Neuronal stem cell (in vitro differentiated cells): Measurements from ENCODE around the gene RAB3C. TPM values are rescaled to one million over a fixed set of nuclear protein-coding genes. Genes with fewer than 3 reads are reported as not detected.
A peak's percentile ranks its signal among the peaks of the same experiment; 100 is the strongest.
"Not testable (repeated sequence)": the region's sequence is repeated elsewhere in the genome, so short reads cannot be mapped to it uniquely, and the experiment has no call there.

Source experiments
- DNase-seq: peaks from one replicate; pipeline ENCODE4 v3.0.0-alpha.2; 2013; ENCODE audit warnings: low spot score
- H2AFZ ChIP-seq: one replicate; pipeline ENCODE4 v1.6.1; 2013; ENCODE audit warnings: mild to moderate bottlenecking, low read length, inconsistent platforms
- H2AK5ac ChIP-seq: 2 replicates; pipeline ENCODE4 v1.6.1; 2013; ENCODE audit warnings: low read depth, mild to moderate bottlenecking, inconsistent platforms, low read length, moderate library complexity, mixed read lengths
- H2BK120ac ChIP-seq: 2 replicates; pipeline ENCODE4 v1.6.1; 2013; ENCODE audit warnings: low read depth, mild to moderate bottlenecking, inconsistent platforms, low read length, moderate library complexity, mixed read lengths
- H2BK12ac ChIP-seq: one replicate; pipeline ENCODE4 v1.6.1; 2013; ENCODE audit warnings: low read length, inconsistent platforms
- H2BK15ac ChIP-seq: 2 replicates; pipeline ENCODE4 v1.6.1; 2013; ENCODE audit warnings: mild to moderate bottlenecking, low read length, inconsistent platforms, mixed read lengths
- H2BK5ac ChIP-seq: one replicate; pipeline ENCODE4 v1.6.1; 2013; ENCODE audit warnings: inconsistent platforms, mild to moderate bottlenecking, low read length, moderate library complexity
- H3K14ac ChIP-seq: one replicate; pipeline ENCODE4 v1.6.1; 2013; ENCODE audit warnings: low read length, inconsistent platforms
- H3K18ac ChIP-seq: 2 replicates; pipeline ENCODE4 v1.6.1; 2013; ENCODE audit warnings: low read length, inconsistent platforms
- H3K23ac ChIP-seq: 2 replicates; pipeline ENCODE4 v1.6.1; 2013; ENCODE audit warnings: low read depth, mild to moderate bottlenecking, mixed read lengths, low read length, inconsistent platforms; ENCODE audit not compliant: poor library complexity
- H3K27ac ChIP-seq: replicated peaks from 3 replicates; pipeline ENCODE4 v1.5.1; 2013; ENCODE audit warnings: low read length, inconsistent platforms
- H3K27me3 ChIP-seq, 3 experiments: 2 replicates each; pipeline ENCODE4 v1.6.1; 2013; ENCODE audit warnings: low read length in 3 of 3, mild to moderate bottlenecking in 2 of 3, inconsistent platforms in 1 of 3, low read depth in 1 of 3, mixed read lengths in 1 of 3, moderate library complexity in 1 of 3; ENCODE audit not compliant: control insufficient read depth in 3 of 3, insufficient read depth in 3 of 3
- H3K36me3 ChIP-seq, 2 donors: replicated peaks in 1 of 2; 2 replicates each; pipeline ENCODE4 v1.6.1; 2013; ENCODE audit warnings: low read length in 2 of 2; ENCODE audit not compliant: control insufficient read depth in 2 of 2, insufficient read depth in 2 of 2
- H3K4ac ChIP-seq: 2 replicates; pipeline ENCODE4 v1.6.1; 2013; ENCODE audit warnings: inconsistent platforms, mild to moderate bottlenecking, low read length, moderate library complexity
- H3K4me1 ChIP-seq, 2 donors: 1 replicate in 1 of 2; 2 replicates in 1 of 2; pipeline ENCODE4 v1.6.1; 2013; ENCODE audit warnings: low read length in 2 of 2, low read depth in 1 of 2; ENCODE audit not compliant: control insufficient read depth in 2 of 2, insufficient read depth in 1 of 2
- H3K4me2 ChIP-seq: one replicate; pipeline ENCODE4 v1.6.1; 2013; ENCODE audit warnings: mild to moderate bottlenecking, low read length, inconsistent platforms; ENCODE audit not compliant: insufficient read depth, poor library complexity, severe bottlenecking
- H3K4me3 ChIP-seq, 2 donors: 2 replicates each; pipeline ENCODE4 v1.5.1; 2013; ENCODE audit warnings: low read length in 2 of 2, mild to moderate bottlenecking in 2 of 2, inconsistent platforms in 1 of 2, moderate library complexity in 1 of 2
- H3K79me1 ChIP-seq: one replicate; pipeline ENCODE4 v1.6.1; 2013; ENCODE audit warnings: low read depth, mild to moderate bottlenecking, inconsistent platforms, low read length, moderate library complexity
- H3K9ac ChIP-seq: one replicate; pipeline ENCODE4 v1.6.1; 2013; ENCODE audit warnings: mild to moderate bottlenecking, low read depth, low read length, inconsistent platforms; ENCODE audit not compliant: poor library complexity
- H3K9me3 ChIP-seq, 2 donors: replicated peaks in 1 of 2; 2 replicates each; pipeline versions ENCODE3 to v1.6.1; 2013; ENCODE audit warnings: low read length in 2 of 2, mild to moderate bottlenecking in 2 of 2, inconsistent platforms in 1 of 2, low read depth in 1 of 2, mixed read lengths in 1 of 2, moderate library complexity in 1 of 2; ENCODE audit not compliant: control insufficient read depth in 2 of 2, insufficient read depth in 1 of 2
- H4K8ac ChIP-seq: one replicate; pipeline ENCODE4 v1.6.1; 2013; ENCODE audit warnings: low read depth, mild to moderate bottlenecking, inconsistent platforms, low read length, moderate library complexity
- H4K91ac ChIP-seq: one replicate; pipeline ENCODE4 v1.6.1; 2013; ENCODE audit warnings: low read length, low read depth, mild to moderate bottlenecking, inconsistent platforms; ENCODE audit not compliant: poor library complexity
- WGBS, 2 donors: extraction: QIAGEN DNeasy Blood & Tissue Kit; methylation state at CpG; one replicate each; pipeline ENCODE4 v1.1.7; 2013; ENCODE audit warnings: missing lambda C conversion rate in 2 of 2, mixed read lengths in 1 of 2; ENCODE audit not compliant: insufficient read length in 2 of 2, insufficient replicate concordance in 1 of 2; ENCODE audit errors: extremely low coverage in 2 of 2; 5-methylcytosine and 5-hydroxymethylcytosine counted together
- polyA plus RNA-seq, 2 experiments: library from polyadenylated mRNA; stranded (reverse); fragments of 200-250 nt; gene quantifications; one replicate each; pipeline ENCODE4 v1.2.3, GENCODE V29; 2013

RAB3C gene
- polyA plus RNA-seq (2013, experiment 1 of 2), result 7.3 TPM
- polyA plus RNA-seq (2013, experiment 2 of 2), result 6.0 TPM

- Histone ChIP-seq H3K4me1 (peaks cover 2 to 9% of the 10 kb centered on the region in 2 donors), H3K4me2 (peak within 1 kb of the TSS; percentile 82), H3K4ac (no peak within 1 kb of the TSS), H3K27ac (no peak within 1 kb of the TSS), H3K9ac (peak within 1 kb of the TSS; percentile 10), H3K14ac (no peak within 1 kb of the TSS), H4K8ac (no peak within 1 kb of the TSS), H2BK120ac (no peak within 1 kb of the TSS), H4K91ac (no peak within 1 kb of the TSS), H2BK5ac (no peak within 1 kb of the TSS), H3K23ac (no peak within 1 kb of the TSS), H3K79me1 (no peaks in the 10 kb centered on the region), H3K9me3 (no peaks in the 10 kb centered on the region), H3K4me3 (peak within 1 kb of the TSS; percentile 85 to 86), H2BK12ac (no peak within 1 kb of the TSS), H2BK15ac (no peak within 1 kb of the TSS), H2AK5ac (no peak within 1 kb of the TSS), H2AFZ (peak within 1 kb of the TSS; percentile 96), H3K27me3 (peaks cover 0 to 14% (median 6%) of the 10 kb centered on the region in 3 experiments), H3K18ac (no peak within 1 kb of the TSS), H3K36me3 (no peaks in the 10 kb centered on the region)
- DNase-seq, result peak; percentile 87
- no CpG with 5 or more reads among the region's 43 CpGs for WGBS, 2 donors
Observed at GRCh38 chr5:58582803-58583491, at the start of gene RAB3C. TSS of gene RAB3C (plus strand) at chr5:58583075. CDS start at chr5:58583209, 134 bp downstream.

- H2BK120ac ChIP-seq, H2BK12ac ChIP-seq, H3K4me1 ChIP-seq, H2AK5ac ChIP-seq, H3K9ac ChIP-seq, H2BK15ac ChIP-seq, H3K23ac ChIP-seq, H3K4me3 ChIP-seq, H3K9me3 ChIP-seq, H3K79me1 ChIP-seq, H3K4me2 ChIP-seq, H3K27me3 ChIP-seq, DNase-seq, H3K36me3 ChIP-seq, H3K27ac ChIP-seq, H4K8ac ChIP-seq, H2BK5ac ChIP-seq, H3K4ac ChIP-seq, H3K14ac ChIP-seq, H2AFZ ChIP-seq, H4K91ac ChIP-seq, H3K18ac ChIP-seq: not testable (repeated sequence)
- WGBS, 2 donors, result no CpG with 5 or more reads among the region's 9 CpGs
Observed at GRCh38 chr5:58541935-58542334, 40.9 kb upstream of the RAB3C start.

- Histone ChIP-seq H3K4me2 (no peak overlapping the region), H3K18ac (no peak overlapping the region), H3K36me3 (no peaks in the 10 kb centered on the region), H3K4me1 (peaks cover 0 to 9% of the 10 kb centered on the region in 2 donors), H4K8ac (no peak overlapping the region), H4K91ac (no peak overlapping the region), H3K14ac (no peak overlapping the region), H2BK12ac (no peak overlapping the region), H3K27ac (no peak overlapping the region), H3K27me3 (no peaks in the 10 kb centered on the region), H3K9ac (no peak overlapping the region), H2BK120ac (no peak overlapping the region), H3K9me3 (peaks cover 0 to 5% of the 10 kb centered on the region in 2 donors), H3K4ac (no peak overlapping the region), H2BK5ac (no peak overlapping the region), H3K4me3 (no peak overlapping the region), H2AFZ (no peak overlapping the region), H2AK5ac (no peak overlapping the region), H3K23ac (no peak overlapping the region), H2BK15ac (no peak overlapping the region), H3K79me1 (no peaks in the 10 kb centered on the region)
- whole genome bisulfite sequencing, 2 donors, result no CpG with 5 or more reads among the region's 1 CpG
- DNase-seq, result peak; percentile 21
Observed at GRCh38 chr5:58542709-58543108, 40.2 kb upstream of the RAB3C start.

- WGBS, 2 donors, result no CpG with 5 or more reads among the region's 2 CpGs
- Histone ChIP-seq H3K9ac (no peak overlapping the region), H3K14ac (no peak overlapping the region), H2BK120ac (no peak overlapping the region), H3K36me3 (no peaks in the 10 kb centered on the region), H4K8ac (no peak overlapping the region), H4K91ac (no peak overlapping the region), H3K4ac (no peak overlapping the region), H2BK12ac (no peak overlapping the region), H3K4me2 (no peak overlapping the region), H2BK5ac (no peak overlapping the region), H3K18ac (no peak overlapping the region), H3K79me1 (no peaks in the 10 kb centered on the region), H3K4me3 (no peak overlapping the region), H2AK5ac (no peak overlapping the region), H3K27me3 (no peaks in the 10 kb centered on the region), H3K9me3 (peaks cover 0 to 5% of the 10 kb centered on the region in 2 donors), H3K27ac (no peak overlapping the region), H3K23ac (no peak overlapping the region), H2BK15ac (no peak overlapping the region), H2AFZ (no peak overlapping the region), H3K4me1 (peaks cover 0 to 9% of the 10 kb centered on the region in 2 donors)
- no peak for DNase-seq
Observed at GRCh38 chr5:58543723-58544122, 39.2 kb upstream of the RAB3C start.
